IMR-90 (cell line): ENCODE data around the gene ZNF782.
A peak's percentile ranks its signal among the peaks of the same experiment; 100 is the strongest.

ENCODE experiments used
- CEBPB ChIP-seq: IDR thresholded peaks from 2 replicates; pipeline ENCODE4 v1.6.1; 2012; ENCODE audit warnings: low read depth, low read length, improper control_type of control experiment
- SMC3 ChIP-seq: fragments of 150-350 bp; IDR thresholded peaks from 2 replicates; pipeline ENCODE4 v1.6.1; 2016; ENCODE audit warnings: low read depth, mild to moderate bottlenecking, antibody characterized with exemption, low read length, moderate library complexity

DNA sequence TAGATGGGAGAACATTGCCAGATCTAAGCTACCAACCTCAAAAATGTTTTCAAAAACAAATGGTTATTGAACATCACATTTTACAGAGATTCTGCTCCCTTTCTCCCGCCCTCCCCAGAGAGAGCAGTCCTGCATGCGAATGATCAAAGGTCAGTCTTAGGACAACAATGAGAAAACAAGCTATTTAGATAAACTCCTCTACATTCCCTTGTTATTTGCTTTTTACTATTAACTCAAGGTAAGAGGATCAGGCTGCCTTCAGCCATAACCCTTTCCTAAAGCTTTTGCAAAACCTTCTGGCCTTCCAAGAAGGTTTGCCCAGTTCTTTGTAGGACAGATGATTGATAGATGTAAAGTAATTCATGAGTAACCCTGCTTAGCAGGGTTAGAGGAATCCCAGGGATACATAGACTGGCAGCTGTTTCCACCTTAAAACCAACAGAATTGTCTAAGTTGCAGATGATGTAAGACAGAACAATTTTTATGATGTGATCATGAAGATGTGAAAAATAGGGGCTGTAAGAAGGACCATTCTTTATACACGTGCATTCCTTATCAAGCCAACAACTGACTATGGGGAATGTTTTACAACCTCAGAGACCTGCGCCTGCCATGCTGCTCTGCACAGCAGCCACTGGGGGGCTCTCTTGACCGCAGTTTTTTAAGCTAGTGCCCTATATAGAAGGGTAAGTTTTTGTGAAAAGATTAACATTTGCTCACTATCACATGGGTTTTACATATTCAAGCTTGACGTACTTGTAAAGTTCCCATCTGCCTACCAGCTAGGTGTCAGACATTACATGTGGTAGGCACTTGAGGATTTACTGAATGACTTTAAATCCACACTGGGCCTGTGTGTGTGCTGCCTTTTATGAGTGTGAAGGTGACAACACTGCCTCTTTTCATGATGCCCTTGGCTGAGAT is 2.3 kb upstream of the ZNF782 start:
- TF ChIP-seq CEBPB (no peak), SMC3 (peak; percentile 79)
